Pancreas (tissue), 10 donors: Measurements from ENCODE around the gene CRYGN. TPM values are rescaled to one million over a fixed set of nuclear protein-coding genes. Genes with fewer than 3 reads are reported as not detected.

ENCODE experiments used
- ATAC-seq, 4 donors: fragments of 200-7000 bp; cut with Tn5 transposase; one replicate each; pipeline versions ENCODE4 v1.8.0 to v1.9.1; 2020; ENCODE audit warnings: mild to moderate bottlenecking in 4 of 4, moderate library complexity in 4 of 4
- DNase-seq, 6 donors: peaks; one replicate each; pipeline ENCODE4 v3.0.0-alpha.2; 2020
- FAIRE-seq: peaks from 2 replicates; lab custom pipeline; 2012; peaks lifted over from hg19 to GRCh38; lab: Jason Lieb, UNC
- H3K27ac ChIP-seq, 4 donors: fragments of 200-600 bp; sonication (generic); 1 replicate in 3 of 4; 2 replicates in 1 of 4; pipeline versions ENCODE4 v1.5.0 to v1.8.0; 2020
- H3K27me3 ChIP-seq, 4 donors: fragments of 200-600 bp; one replicate each; pipeline ENCODE4 v1.8.0; 2021
- H3K36me3 ChIP-seq, 3 donors: fragments of 200-600 bp; sonication (generic) in 1 of 3; one replicate each; pipeline versions ENCODE4 v1.5.0 to v1.8.0; 2020 to 2021
- H3K4me1 ChIP-seq, 3 donors: fragments of 200-600 bp; one replicate each; pipeline ENCODE4 v1.8.0; 2021
- H3K4me3 ChIP-seq, 4 donors: fragments of 200-600 bp; sonication (generic) in 2 of 4; one replicate each; pipeline versions ENCODE4 v1.5.0 to v1.8.0; 2020 to 2021
- H3K9me3 ChIP-seq, 4 donors: fragments of 200-600 bp; one replicate each; pipeline ENCODE4 v1.8.0; 2021
- WGBS, 2 donors: extraction: QIAGEN DNeasy Blood & Tissue Kit; methylation state at CpG; one replicate each; pipeline ENCODE4 v1.1.7; 2013; 5-methylcytosine and 5-hydroxymethylcytosine counted together
- intact Hi-C, 3 donors: fragments of 100-400 bp; cut with DNase I; formaldehyde crosslinking; loops; one replicate each; pipeline versions ENCODE4 v1.11.1 to v1.14.2; 2022
- polyA plus RNA-seq, 2 donors: library from polyadenylated mRNA; stranded (reverse); fragments of 200-250 nt; gene quantifications; one replicate each; pipeline ENCODE4 v1.2.3, GENCODE V29; 2013
- total RNA-seq, 6 donors: library from RNA; stranded (reverse); fragmentation: NEBNext Ultra II Directional in 4 of 6; extraction: Animal tissue kit (Norgen Biotek cat#: 25700) in 4 of 6; gene quantifications; one replicate each; pipeline versions ENCODE4 v1.2.1 to v1.2.4, GENCODE V29; 2021 to 2023
- TF ChIP-seq, protein P1 (sequence below), 4 donors: fragments of 200-600 bp; sonication (generic) in 3 of 4; IDR thresholded peaks; one replicate each; pipeline versions ENCODE4 v1.5.0 to v1.8.0; 2021; ENCODE audit warnings: antibody characterized with exemption in 4 of 4
- donor health status: healthy with polysubstance abuse.
- donor health status: DM: no; HTN: no; CAD: no; lungs with moderate emphysema.
- donor health status: DM: no; HTN: no; CAD: no.
- donor health status: control.
- donor health status: control.
- donor health status: Bipolar disorder and iron deficiency.
- donor health status: DM: yes; HTN: yes; CAD: no.
- donor health status: DM: no; HTN: no; CAD: no.
- donor health status: DM: no; HTN: no; CAD: no.
- donor health status: DM: yes; HTN: yes; CAD: no.

Gene CRYGN
- total and polyA plus RNA-seq, 8 donors, result 0.07 to 0.18 (median 0.08) TPM; not detected in 4

DNA sequence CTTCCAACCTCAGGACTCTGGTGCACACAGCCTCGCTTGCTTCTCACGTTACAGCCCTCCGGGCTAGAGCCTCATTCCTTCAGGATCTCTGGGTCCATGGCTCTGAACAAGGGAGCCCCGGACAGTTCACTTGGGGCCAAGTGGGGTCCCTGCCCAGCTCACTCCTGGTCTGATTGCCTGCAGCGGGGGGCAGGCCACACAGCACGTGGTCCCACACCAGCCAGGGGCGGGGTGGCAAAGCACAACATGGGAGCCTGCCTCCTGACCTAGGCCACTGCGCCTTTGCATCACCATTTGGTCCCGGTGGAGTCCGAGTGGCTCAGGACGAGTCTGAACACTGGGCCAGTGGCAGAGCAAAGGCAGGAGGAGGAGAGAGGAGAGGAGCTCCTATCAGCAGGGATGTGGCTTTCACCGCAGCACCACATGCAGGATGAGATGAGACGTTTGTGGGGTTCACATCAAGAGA lies 13.4 kb upstream of the CRYGN start:
- no peaks in the 10 kb centered on the region for H3K4me1 ChIP-seq
- H3K27ac ChIP-seq, result no peak overlapping the region
- no peak for DNase-seq
- no peak overlapping the region for H3K4me3 ChIP-seq
- intact Hi-C loops, result no loop called here
- no peaks in the 10 kb centered on the region for H3K36me3 ChIP-seq
- no peak for FAIRE-seq
- no peaks in the 10 kb centered on the region for H3K9me3 ChIP-seq
- ATAC-seq, result no peak
- no peaks in the 10 kb centered on the region for H3K27me3 ChIP-seq
- TF ChIP-seq, protein P1, sequence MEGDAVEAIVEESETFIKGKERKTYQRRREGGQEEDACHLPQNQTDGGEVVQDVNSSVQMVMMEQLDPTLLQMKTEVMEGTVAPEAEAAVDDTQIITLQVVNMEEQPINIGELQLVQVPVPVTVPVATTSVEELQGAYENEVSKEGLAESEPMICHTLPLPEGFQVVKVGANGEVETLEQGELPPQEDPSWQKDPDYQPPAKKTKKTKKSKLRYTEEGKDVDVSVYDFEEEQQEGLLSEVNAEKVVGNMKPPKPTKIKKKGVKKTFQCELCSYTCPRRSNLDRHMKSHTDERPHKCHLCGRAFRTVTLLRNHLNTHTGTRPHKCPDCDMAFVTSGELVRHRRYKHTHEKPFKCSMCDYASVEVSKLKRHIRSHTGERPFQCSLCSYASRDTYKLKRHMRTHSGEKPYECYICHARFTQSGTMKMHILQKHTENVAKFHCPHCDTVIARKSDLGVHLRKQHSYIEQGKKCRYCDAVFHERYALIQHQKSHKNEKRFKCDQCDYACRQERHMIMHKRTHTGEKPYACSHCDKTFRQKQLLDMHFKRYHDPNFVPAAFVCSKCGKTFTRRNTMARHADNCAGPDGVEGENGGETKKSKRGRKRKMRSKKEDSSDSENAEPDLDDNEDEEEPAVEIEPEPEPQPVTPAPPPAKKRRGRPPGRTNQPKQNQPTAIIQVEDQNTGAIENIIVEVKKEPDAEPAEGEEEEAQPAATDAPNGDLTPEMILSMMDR (IDR thresholded peaks at IDR 0.05), result no peak
- 76 to 86% methylated on average over 13 of the region's 13 CpGs for WGBS, 2 donors

DNA sequence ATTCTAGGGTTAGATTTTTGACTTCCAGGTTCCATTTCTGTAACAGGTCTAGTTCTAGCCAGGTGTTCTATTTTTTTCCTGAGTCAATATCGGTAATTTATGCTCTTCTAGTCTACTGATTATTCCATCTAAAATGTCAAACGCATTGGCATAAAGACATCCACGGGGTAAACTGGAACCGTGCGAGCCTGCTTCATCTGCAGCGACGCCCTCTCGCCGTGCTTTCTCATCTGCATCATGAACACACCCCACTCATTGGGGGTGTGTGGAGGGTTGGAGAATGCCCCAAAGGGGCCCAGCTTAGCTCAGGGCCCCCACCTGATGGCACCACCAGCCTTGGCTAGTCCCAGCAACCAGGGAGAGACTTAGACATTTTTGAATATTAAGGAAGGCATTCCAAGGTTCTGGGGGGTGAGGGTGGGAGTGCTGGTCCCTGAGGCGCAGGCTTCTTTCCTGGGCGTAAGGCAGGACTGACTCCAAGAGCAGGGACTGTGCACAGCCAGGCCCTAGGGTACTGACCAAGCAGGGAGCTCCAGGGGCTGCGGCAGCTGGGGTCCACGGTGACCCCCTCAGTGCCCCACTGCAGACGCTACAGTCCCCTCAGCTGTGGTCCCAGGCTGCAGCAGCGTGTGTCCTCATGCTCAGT lies 12.9 kb upstream of the CRYGN start:
- ATAC-seq (no peak), FAIRE-seq (no peak), DNase-seq (no peak)
- no peaks in the 10 kb centered on the region for H3K9me3 ChIP-seq
- WGBS, 2 donors, result 75 to 77% methylated on average over 15 of the region's 15 CpGs
- no peaks in the 10 kb centered on the region for H3K27me3 ChIP-seq
- TF ChIP-seq, protein P1 (IDR thresholded peaks at IDR 0.05), result no peak
- no peak overlapping the region for H3K27ac ChIP-seq
- H3K4me3 ChIP-seq, result no peak overlapping the region
- H3K4me1 ChIP-seq, result no peaks in the 10 kb centered on the region
- intact Hi-C loops, result no loop called here
- no peaks in the 10 kb centered on the region for H3K36me3 ChIP-seq

DNA sequence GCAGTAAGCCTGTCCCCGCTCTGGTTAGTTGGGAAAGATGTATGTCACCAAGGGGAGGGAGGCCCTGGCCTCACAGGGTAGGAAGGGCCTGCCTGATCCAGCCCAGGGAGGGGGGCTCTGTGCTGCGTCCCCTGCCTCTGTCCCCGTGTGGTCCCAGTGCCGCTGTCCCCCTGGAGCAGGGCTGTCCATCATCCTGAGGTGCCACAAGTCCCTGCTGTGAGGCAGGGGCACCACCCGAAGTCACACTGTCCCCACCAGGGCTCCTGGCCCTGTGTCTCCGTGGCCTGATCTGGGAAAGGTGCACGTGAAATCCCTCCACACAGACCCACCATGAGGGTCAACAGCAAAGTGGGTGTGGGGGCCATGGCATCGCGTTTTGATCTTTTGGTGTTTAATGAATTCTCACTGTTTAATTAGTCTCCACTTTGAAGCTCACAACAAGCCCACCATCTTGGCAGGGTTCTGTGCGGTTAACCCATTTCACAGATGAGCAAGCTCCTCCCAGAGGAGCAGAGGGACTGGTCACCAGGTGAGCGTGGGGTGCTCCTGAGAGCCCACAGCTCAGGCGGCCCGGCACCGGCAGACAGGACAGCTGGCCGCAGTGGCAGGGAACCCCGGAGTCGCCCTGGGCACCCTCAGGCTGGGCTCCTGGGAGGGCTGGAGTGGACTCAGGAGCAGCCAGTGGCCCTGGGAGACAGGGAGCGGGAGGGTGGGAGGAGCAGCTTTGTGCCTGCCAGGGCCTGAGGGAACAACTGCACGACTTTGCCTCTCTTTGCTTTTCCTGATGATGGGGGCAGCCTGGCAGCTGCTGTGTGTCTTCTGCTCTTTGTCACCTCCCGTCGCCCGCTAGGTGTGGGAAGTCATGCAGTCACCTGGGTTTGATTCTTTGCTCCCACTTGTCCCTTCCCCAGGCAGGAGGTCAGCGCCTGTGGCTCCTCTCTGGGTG lies 12.0 kb upstream of the CRYGN start:
- Histone ChIP-seq H3K9me3 (no peaks in the 10 kb centered on the region), H3K36me3 (no peaks in the 10 kb centered on the region), H3K4me3 (no peak overlapping the region), H3K27me3 (no peaks in the 10 kb centered on the region), H3K27ac (no peak overlapping the region), H3K4me1 (no peaks in the 10 kb centered on the region)
- WGBS, 2 donors, result 78 to 83% methylated on average over 23 of the region's 23 CpGs
- no peak for FAIRE-seq
- no peak for ATAC-seq
- TF ChIP-seq, protein P1 (IDR thresholded peaks at IDR 0.05), result no peak
- peak in 1 of 6 donors; percentile 68 for DNase-seq
- intact Hi-C loops, result no loop called here

GRCh38 chr7:151451156-151451555 lies 11.2 kb upstream of the CRYGN start:
- Histone ChIP-seq H3K27ac (no peak overlapping the region), H3K4me1 (no peaks in the 10 kb centered on the region), H3K4me3 (no peak overlapping the region), H3K36me3 (no peaks in the 10 kb centered on the region), H3K9me3 (no peaks in the 10 kb centered on the region), H3K27me3 (no peaks in the 10 kb centered on the region)
- ATAC-seq (no peak), DNase-seq (peak in 1 of 6 donors; percentile 23), FAIRE-seq (no peak)
- TF ChIP-seq, protein P1 (IDR thresholded peaks at IDR 0.05), result no peak
- intact Hi-C loops, result no loop called here
- WGBS, 2 donors, result 80 to 85% methylated on average over 5 of the region's 5 CpGs
